T-helper 1 cell (primary cell): ENCODE measurements around the gene ZSWIM1.
"Not testable (repeated sequence)": the region's sequence is repeated elsewhere in the genome, so short reads cannot be mapped to it uniquely, and the experiment has no call there.

ENCODE experiments used
- DNase-seq, 5 donors: peaks; one replicate each; pipeline ENCODE4 v3.0.0-alpha.2; 2012 to 2020

ZSWIM1 gene

DNA sequence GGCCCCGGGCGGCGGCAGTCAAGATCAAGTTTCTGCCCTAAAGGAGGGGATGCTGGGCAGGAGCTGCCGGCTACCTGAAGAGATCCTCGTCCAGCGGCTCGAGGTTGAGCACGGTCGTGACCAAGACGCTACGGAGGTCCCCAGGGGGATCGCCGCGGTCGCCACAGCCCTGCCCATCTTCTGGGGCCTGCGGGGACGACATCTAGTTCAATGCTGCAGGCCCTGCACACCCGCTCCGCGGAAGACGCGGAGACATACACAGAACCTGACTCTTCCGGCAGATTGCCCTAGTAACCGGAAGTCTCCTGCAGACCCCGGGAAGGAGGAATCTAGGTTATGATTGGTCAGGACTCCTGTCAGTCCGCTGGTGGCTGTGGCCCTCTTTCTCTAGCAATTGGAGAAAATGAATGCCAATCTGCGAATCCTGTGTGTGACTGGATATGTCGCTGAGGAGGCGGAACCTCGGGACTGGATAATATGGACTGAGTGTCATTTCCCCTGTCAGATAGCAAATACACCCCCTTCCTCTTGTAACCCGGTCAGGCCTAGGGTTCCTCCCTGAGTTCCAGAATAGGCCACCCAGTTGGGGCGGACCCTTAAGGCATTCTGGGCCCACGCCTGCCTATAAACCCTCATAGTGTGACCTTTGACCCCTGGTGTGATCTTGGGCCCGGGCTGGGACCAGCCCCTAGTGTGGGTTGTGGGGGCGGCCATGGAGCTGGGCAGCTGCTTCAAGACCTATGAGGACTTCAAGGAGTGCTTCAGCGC, 23.7 kb upstream of the ZSWIM1 start, which contains the start of the genes ACOT8 and ZSWIM3:
TSS of gene ACOT8 (minus strand) at position 279 of the 768 bp plus-strand sequence. CDS start at position 202, 77 bp downstream.
TSS of gene ZSWIM3 (plus strand) at position 501 of the 768 bp plus-strand sequence. CDS start at position 713, 212 bp downstream.
- peak; percentile 78 to 99 (median 91) for DNase-seq

DNA sequence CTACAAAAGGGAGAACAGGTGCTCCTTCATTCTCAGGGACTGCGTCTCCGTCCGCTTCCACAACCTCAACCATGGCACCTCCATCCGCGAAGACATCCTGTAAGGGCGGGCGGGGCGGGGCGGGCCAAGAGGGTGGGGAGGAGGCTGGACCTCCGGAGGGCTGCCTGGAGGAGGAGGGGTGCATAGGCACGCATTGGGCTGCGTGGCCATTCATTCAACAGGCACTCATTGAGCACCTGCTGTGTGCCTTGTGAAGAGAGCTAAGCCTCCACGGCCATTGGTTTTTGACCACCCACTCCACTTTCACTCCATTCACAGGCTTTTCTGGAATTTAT, 23.2 kb upstream of the ZSWIM1 start:
- DNase-seq = no peak

DNA sequence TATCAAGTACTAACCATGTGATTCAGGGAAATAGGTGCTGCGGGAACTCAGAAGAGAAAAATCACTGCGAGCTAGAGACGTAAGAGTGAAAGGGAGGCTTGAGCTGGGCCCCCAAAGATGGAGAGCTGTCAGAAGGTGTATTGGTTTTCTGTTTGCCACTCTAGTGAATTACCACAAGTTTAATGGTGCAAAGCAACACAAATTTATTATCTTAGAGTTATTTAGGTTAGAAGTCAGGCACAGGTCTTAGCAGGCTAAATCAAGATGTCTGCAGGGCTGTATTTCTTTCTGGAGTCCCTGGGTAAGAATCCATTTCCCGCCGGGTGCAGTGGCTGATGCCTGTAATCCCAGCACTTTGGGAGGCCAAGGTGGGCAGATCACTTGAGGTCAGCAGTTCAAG, 21.1 kb upstream of the ZSWIM1 start:
- no peak for DNase-seq

DNA sequence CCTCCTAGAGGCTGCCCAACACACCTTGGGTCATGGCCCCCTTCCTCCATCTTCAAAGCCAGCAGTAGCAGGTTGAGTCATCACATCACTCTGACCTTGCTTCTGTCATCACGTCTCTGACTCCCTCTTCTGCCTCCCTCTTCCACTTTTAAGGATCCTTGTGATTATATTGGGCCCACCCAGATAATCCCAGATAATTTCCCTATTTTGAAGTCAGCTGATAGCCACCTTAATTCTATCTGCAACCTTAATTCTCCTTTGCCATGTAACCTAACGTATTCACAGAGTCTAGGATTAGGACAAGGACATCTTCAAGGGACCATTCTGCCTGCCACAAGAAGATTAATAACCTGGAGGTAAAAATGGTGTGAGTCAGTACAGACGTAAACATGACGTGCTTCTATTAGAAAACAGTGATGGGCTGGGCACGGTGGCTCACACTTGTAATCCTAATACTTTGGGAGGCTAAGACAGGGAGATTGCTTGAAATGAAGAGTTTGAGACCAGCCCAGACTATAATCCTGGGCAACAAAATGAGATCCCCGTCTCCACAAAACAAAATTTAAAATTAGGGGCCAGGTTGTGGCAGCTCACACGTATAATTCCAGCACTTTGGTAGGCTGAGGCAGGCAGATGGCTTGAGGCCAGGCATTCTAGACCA, 20.3 kb upstream of the ZSWIM1 start:
- DNase-seq = no peak

DNA sequence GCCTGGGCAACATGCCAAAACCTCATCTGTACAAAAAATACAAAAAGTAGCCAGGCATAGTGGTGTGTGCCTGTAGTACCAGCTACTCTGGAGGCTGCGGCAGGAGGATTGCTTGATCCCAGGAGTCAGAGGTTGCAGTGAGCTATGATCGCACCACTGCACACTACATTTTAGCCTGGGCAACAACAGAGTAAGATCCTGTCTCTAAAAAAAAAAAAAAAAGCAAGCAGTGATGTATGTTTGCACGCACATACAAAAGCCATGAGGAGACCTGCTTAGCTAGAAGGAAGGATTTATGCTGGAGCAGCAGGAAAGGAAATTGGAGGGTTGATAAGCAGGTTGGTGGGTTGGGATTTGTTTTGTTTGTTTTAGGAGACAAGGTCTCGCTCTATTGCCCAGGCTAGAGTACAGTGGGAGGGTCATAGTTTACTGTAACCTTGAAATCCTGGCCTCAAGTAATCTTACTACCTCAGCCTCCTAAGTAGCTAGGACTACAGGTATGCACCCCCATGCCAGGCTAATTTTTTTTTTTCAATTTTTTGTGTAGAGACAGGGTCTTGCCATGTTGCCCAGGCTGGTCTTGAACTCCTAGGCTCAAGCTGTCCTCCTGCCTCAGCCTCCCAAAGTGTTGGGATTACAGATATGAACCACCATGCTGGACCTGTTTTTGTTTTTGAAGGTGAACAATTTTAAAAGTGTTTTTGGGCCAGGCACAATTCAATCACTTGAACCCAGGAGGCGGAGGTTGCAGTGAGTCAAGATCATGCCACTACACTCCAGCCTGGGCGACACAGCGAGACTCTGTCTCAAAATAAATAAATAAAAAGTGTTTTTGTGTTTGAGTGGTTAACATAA, 19.6 kb upstream of the ZSWIM1 start:
- no peak for DNase-seq

DNA sequence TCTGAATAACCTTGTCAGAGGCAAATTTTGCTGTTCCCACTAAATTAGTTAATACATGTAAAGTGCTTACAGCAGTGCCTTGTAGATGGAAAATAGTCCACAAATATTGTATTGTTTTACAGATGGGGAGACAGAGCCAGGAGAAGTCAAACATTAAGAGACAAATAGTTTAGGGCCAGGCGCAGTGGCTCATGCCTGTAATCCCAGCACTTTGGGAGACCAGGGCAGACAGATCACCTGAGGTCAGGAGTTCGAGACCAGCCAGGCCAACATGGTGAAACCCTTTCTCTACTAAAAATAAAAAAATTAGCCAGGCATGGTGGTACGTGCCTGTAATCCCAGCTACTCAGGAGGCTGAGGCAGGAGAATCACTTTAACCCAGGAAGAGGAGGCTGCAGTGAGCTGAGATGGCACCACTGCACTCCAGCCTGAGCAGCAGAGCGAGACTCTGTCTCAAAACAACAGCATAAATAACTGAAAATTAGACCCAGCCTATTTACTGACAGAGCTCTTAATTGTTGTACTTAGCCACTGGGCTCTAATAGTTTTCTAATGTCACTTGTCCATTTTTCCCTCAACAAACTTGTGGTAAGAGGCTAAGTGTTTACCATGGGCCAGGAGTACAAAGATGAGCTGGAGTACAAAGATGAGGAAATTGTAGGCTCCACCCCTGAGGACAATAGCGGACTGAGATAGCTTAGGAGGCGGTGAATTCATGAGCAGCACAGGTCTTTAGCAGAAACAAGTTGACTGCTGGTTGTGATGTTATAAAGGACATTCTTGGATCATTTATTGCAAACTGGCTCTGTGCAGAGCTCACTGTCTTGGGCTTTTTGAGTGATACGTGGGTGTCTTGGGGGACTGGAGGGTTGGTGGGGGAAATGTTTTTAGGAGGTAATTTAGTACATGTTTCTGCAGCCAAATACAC, 17.2 kb upstream of the ZSWIM1 start:
- no peak for DNase-seq

DNA sequence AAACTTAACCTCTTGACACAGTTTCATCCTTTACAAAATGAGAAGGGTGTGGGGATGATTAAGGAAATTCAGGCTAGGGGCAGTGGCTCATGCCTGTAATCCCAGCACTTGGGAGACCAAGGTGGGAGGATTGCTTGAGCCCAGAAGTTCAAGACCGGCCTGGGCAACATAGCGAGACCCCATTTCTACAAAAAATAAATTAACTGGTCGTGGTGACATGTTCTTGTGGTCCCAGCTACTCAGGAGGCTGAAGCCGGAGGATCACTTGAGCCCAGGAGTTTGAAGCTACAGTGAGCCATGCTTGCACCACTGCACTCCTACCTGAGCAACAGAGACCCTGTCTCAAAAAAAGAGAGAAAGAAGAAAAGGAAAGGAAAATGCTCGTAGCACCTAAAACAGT, 14.6 kb upstream of the ZSWIM1 start:
- no peak for DNase-seq

DNA sequence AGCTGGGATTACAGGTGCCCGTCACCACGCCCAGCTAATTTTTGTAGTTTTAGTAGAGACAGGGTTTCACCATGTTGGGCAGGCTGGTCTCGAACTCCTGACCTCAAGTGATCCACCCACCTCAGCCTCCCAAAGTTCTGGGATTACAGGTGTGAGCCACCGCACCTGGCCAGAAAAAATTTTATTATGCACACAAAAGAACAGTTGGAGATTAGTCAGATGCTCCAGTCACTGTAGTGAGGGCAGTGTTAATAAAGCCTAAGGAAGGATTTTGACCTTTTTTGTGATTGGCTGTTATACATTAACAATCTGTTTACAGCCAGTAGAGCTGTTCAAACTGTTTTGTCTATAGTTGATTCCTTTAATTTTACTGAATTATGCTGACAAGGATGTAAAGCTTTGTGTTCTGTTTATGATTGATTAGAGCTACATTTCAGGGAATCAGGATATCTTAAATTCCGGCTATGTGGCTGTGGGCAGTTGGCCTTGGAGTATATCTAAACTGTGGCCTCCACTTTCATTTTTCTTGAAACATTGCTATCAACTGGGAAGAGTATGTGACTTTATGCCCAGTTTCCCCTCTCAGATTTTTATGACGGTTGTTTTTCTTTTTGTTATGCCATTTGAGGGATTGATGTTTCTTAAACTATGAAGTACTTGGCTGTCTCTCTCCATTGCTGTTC, 13.8 kb upstream of the ZSWIM1 start:
- DNase-seq = no peak

DNA sequence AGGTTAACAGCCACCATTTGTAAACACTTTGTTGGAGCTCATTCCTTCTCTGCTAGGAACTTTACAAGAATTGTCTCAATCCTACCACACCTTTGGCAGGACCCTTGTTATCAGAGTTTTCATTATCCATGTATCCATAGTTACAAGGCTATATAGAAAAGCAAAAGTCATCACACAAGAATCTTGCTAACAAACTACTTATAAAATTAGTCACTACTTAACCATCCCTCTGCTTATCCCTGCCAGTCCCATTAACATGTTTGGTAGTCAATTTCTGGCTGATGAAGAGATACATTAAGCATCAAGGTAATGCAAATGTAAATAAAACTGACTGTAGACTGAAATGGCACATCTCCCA, 13.2 kb upstream of the ZSWIM1 start:
- no peak for DNase-seq

DNA sequence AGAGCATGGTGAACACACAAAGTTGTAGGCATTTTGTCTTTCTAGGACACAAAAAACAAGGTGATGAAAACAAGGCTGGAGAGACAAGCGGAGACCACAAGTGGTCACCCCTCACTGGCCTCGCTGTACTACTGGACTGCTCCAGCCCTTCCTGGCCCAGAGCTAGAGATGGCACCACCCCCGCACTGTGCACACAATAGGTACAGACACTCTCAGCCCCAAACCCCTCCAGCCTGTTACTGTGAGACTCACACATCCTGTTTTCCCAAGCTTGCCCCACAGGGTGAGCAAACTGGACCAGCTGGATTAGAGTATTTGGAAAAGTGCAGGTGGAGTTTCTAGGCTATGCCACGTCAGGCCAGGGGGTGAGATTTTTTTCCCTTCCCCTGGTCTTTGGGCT, 8.4 kb upstream of the ZSWIM1 start:
- no peak for DNase-seq

DNA sequence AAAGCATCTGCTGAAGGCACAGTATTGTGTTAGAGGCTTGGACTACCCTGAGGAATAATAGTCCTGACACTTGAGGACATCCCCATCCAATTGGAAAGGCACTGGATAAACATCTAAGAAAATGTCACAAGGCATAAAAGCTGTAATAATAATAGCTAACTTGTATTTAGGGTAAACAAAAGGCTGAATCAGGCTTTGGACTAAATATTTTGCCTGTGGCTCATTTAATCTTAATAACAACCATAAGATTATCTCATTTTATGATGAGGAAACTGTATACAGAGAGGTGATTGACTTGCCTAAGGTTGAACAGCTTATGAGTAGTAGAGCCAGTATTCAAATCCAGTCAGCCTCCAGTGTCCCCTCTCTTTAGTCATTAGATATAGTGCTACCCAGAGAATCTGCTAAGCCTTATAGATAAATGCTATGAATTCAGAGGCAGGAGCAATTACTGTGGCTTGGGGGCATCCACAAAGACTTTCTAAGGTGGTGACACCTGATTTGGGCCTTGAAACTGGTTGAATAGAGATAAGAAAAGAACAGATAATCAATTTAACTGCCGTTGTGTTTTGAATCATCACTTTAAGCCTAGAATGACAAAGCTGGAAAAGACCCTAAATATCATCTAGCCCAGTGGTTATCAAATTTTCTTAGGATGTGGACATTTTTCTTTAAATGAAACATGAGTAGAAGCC, 7.5 kb upstream of the ZSWIM1 start:
- no peak for DNase-seq

DNA sequence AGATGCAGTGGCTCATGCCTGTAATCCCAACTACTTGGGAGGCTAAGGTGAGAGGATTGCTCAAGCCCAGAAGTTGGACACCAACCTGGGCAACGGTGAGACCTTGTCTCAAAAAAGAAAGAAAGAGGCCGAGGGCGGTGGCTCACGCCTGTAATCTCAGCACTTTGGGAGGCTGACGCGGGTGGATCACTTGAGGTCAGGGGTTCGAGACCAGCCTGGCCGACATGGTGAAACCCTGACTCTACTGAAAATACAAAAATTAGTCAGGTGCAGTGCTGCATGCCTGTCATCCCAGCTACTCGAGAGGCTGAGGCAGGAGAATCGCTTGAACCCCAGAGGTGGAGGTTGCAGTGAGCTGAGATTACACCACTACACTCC, 6.9 kb upstream of the ZSWIM1 start:
- not testable (repeated sequence) for DNase-seq

DNA sequence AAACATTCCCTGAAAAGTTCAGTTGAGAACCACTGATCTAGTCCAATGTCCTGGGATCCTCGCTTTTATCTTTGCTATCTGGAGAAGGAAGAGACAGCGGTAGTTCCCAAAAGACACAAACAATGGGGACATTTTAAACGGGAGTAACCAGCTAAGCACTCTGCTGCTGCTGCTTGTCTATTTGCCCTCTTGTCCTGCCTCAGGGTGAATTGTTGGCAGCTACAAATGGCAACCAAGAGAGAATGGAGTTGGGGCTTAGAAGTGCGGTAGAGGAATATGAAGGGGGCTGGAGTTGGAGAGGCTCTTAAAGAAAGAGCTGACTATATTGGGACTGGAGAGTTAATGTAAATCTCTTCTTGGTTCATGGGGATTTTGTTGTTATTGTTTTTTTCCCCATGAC, 6.5 kb upstream of the ZSWIM1 start:
- no peak for DNase-seq

DNA sequence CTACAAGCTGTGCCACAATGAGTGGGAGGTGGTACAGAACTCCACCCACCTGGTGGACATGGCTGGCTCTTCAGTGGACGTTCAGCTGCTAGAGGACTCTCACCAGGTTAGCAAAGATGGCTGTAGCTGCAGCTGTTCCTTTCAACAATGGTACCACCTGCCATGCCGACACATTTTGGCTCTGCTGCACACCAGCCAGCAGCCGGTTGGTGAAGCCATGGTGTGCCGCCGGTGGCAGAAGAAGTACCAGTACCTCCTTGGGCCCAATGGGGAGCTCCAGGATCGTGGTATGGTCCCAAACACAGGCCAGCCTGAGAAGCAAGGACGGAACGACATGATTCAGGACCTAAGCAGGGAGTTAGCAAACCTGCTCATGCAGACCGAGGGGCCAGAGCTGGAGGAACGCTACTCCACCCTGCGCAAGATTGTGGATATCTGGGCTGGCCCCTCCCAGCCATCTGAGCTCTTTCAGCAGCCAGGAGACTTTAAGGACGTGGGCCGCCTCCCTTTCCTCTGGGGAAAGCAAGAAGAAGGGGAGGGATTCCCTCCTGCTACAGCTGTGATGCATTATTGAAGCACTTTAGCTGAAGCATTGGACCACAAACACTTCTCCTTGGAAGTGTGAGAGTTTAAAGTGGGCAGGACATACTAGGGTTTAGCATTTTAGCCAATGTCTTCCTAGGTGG, 2.8 kb upstream of the ZSWIM1 start:
- no peak for DNase-seq

DNA sequence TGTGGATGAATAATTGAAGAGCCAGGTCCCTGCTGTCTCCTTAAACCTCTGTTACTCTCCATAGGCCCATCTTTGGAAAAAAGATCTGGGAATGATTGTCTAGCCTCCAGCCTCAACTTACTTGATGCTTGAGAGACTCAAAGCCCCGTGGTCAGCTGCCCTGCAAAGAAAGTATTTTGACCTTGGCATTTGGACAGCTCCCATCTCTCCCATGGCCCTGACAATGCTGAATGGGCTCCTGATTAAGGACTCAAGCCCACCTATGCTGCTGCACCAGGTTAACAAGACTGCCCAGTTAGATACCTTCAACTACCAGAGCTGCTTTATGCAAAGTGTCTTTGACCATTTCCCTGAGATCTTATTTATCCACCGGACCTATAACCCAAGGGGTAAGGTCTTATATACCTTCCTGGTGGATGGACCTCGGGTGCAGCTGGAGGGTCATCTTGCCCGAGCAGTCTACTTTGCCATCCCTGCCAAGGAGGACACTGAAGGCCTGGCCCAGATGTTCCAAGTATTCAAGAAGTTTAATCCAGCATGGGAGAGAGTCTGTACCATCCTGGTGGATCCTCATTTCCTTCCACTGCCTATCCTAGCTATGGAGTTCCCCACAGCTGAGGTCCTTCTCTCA, 1.6 kb downstream of the ZSWIM1 start:
- DNase-seq = no peak

DNA sequence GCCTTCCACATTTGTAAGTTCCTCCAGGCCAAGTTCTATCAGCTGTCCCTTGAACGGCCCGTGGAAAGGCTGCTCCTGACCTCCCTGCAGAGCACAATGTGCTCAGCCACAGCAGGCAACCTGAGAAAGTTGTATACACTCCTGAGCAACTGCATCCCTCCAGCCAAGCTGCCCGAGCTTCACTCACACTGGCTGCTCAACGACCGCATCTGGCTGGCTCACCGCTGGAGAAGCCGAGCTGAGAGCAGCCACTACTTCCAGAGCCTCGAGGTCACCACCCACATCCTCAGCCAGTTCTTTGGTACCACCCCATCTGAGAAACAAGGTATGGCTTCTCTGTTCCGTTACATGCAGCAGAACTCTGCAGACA, 2.1 kb downstream of the ZSWIM1 start:
- no peak for DNase-seq

DNA sequence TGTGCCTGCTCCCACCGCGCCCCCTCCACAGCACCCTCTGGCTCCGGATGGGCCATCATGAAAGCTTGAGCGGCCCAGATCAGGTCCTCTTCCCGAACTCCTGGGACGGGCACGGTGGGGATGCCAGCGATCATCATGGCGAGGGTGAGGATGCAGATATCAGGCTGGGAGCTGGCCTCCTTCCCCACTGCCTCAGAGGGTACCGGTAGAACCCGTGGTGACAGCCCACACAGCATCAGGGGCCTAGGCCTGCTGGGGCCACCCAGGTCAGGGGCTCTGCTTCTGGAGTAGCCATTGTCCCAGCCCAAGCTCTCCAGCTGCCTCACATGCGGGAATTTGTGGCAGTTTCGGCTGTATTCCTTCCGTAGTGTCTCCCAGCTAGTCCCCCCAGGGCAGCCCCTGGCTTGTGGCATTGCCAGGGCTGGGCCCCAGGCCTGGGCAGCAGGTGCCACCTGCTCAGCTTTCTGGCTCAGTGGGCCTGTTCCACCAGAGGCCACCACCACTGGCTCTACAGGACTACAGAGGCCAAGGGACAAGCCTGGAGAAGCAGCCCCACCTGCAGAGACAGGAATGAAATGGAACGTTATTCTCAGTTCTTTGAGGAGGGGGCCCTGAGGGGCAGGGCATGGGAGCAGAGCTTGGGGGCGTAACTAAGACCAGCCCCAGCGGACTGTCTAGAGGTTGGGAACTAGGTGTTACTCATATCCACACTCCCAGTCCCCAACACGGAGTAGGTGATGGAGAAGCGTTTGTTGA, 5.7 kb downstream of the ZSWIM1 start:
- no peak for DNase-seq

DNA sequence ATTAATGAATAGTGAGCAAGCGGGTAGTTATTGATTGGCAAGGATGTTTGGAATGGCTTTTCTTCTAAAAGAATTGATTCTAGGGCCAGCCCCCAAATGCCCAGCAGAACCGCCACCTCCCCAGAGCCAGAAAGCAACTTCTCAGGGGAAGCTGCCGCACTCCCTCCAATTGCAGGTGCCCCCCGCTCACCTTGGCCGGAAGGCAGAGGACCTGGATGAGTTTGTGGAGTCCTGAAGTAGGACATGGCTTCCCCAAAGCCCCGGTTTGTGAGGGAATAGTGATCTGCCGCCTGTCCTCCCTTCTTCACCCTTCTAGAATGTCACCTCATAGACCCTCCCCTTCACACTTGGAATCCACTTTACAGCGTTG, 6.3 kb downstream of the ZSWIM1 start, which contains the start of gene SPATA25:
TSS of gene SPATA25 (minus strand) at position 277 of the 370 bp plus-strand sequence. CDS start at position 245, 32 bp downstream.
- no peak for DNase-seq

DNA sequence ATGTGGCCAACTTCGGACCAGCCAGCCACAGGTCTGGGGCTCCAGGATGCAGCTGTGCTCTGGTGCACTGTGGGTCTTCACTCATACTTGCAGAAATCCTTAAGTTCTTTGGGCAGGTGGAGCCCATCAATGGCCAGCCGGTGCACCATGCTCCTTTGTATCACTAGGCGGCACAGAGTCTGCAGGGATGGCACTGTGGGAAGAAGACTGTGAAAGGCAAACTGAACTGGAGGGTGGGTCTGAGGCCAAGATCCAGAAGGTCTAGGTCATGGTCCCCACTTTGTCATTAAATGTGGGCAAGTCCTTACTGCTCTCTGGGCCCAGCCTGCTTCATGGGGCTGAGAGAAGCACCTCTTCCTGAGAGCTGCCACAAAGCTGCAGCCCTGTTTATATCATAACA, 7.7 kb downstream of the ZSWIM1 start:
- DNase-seq = no peak
